ENCODE results near the gene DCTN2. TPM values are rescaled to one million over a fixed set of nuclear protein-coding genes. Genes with fewer than 3 reads are reported as not detected.

DCTN2 gene
- polyA plus RNA-seq, 1 donor = 148 TPM

- DNase-seq (ENCODE audit: low read depth) = no peak
These were observed 55.4 kb downstream of the DCTN2 start for GRCh38 chr12:57491393-57492280.

DNA sequence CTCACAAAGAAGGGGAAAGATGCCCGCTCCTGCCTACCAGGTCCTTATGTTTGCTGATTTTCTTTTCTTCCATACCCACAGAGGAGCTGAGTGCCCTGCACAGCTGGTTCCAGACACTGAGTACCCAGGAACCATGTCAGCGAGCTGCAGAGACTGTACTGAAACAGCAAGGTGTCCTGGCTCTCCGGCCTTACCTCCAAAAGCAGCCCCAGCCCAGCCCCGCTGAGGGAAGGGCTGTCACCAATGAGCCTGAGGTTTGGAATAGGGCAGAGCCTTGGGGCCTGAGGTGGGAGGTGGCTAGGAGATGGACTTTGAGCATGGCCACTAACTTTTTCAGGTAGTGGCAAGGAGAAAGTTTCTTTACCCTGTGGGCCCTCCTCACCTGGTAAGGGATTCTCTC is 56.9 kb downstream of the DCTN2 start:
- no peak for DNase-seq (ENCODE audit: low read depth)

DNA sequence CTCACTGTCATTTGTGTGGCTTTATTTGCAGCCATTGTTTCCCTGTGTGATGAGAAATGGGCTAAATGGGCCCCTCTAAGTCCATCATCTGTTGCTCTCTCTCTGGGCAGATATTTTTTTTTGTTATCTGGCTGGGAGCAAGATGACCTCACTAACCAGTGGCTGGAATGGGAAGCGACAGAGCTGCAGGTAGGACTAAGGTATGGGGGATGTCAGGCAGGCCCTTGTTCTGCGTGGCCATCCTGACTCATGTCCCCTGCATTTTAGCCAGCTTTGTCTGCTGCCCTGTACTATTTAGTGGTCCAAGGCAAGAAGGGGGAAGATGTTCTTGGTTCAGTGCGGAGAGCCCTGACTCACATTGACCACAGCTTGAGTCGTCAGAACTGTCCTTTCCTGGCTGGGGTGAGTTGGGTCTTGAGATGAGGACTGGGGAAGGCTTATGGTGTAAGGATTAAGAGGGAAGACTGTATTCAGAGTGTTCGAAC is 57.8 kb downstream of the DCTN2 start:
- no peak for DNase-seq (ENCODE audit: low read depth)

DNA sequence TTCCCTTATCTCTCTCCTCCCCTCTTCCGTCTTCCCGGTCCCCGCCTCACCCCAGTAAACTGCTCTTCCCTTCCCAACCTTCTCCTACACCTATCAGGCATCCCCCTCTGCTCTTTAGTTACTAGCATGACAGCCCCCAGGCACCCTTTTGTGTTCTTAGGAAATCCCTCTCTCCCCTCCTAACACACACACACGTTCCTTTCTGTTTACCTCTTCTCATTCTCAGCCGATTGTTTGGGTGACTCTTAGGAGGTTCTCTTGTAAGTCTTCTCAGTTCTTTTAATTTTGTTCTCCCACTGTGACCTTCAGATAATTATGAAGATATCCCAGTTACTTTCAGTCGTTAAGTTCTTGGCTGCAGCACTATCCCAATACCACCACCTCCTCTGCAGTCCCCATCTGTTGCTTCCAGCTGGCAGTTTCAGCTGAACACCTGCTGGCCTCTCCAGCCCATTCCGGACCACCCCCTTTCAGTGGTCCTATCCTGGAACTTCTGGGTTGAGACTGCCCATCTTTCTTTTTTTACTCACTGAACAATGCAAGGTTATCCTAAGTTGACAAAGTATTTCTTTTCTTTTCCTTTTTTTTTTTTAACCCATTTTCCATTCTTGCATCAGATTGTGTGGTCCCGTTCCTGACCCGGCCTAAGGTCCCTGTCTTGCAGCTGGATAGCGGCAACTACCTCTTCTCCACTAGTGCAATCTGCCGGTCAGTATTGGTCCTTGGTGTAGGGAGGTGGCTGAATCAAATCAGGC is 58.4 kb downstream of the DCTN2 start:
- no peak for DNase-seq (ENCODE audit: low read depth)

- peak; percentile 97 for DNase-seq (ENCODE audit: low read depth)
These were observed 59.2 kb downstream of the DCTN2 start, which contains the start of gene MARS1 for GRCh38 chr12:57487597-57488401. MARS1 (plus strand) TSS chr12:57488068; CDS start chr12:57488091, 23 bp downstream.

- no peak for DNase-seq (ENCODE audit: low read depth)
These were observed 59.9 kb downstream of the DCTN2 start for GRCh38 chr12:57487055-57487596.

DNA sequence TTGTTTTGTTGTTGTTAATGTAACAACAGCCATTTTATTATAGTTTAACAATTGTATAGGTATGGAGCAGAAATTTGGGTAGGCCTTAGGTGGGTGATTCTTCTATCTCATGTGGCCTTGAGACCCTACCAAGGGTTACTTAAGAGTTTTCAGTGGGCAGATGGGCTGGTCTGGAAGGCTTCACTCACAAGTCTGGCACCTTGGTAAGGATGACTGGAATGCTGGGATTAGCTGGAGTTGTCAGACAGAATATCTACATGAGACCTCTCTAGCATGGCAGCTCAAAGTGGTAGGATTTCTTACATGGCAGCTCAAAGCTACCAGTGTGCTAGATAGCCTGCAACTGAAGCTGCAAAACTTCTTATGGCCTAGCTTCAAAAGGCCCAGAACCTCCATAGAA is 61.3 kb downstream of the DCTN2 start:
- DNase-seq (ENCODE audit: low read depth) = no peak

GRCh38 chr12:57483466-57483865 is 63.5 kb downstream of the DCTN2 start:
- DNase-seq (ENCODE audit: low read depth) = no peak

- no peak for DNase-seq (ENCODE audit: low read depth)
These were observed 65.3 kb downstream of the DCTN2 start for GRCh38 chr12:57481671-57482070.

Other genes with a start within 250 kb of the DCTN2 start
- gene R3HDM2, start 116.1 kb downstream of the DCTN2 start, polyA plus RNA-seq (ENCODE audit: insufficient read length) = 50.1 TPM
- gene INHBC, start 112.4 kb downstream of the DCTN2 start, polyA plus RNA-seq (ENCODE audit: insufficient read length) = 0.25 TPM
- gene INHBE, start 91.9 kb downstream of the DCTN2 start, polyA plus RNA-seq (ENCODE audit: insufficient read length) = 3.8 TPM
- gene GLI1, start 87.4 kb downstream of the DCTN2 start, polyA plus RNA-seq (ENCODE audit: insufficient read length) = 11.2 TPM
- gene ARHGAP9, start 67.3 kb downstream of the DCTN2 start, polyA plus RNA-seq (ENCODE audit: insufficient read length) = 4.2 TPM
- 83.8 TPM for gene MARS1, start 59.1 kb downstream of the DCTN2 start, polyA plus RNA-seq (ENCODE audit: insufficient read length)
- 12.6 TPM for gene DDIT3, start 26.7 kb downstream of the DCTN2 start, polyA plus RNA-seq (ENCODE audit: insufficient read length)
- 43.1 TPM for gene MBD6, start 24.4 kb downstream of the DCTN2 start, polyA plus RNA-seq (ENCODE audit: insufficient read length)
- gene KIF5A, start 2.9 kb upstream of the DCTN2 start, polyA plus RNA-seq (ENCODE audit: insufficient read length) = 0.03 TPM
- 10.6 TPM for gene PIP4K2C, start 44.0 kb upstream of the DCTN2 start, polyA plus RNA-seq (ENCODE audit: insufficient read length)
- gene DTX3, start 57.6 kb upstream of the DCTN2 start, polyA plus RNA-seq (ENCODE audit: insufficient read length) = 22.4 TPM
- 25.4 TPM for gene ARHGEF25, start 64.2 kb upstream of the DCTN2 start, polyA plus RNA-seq (ENCODE audit: insufficient read length)
- gene B4GALNT1, start 86.0 kb upstream of the DCTN2 start, polyA plus RNA-seq (ENCODE audit: insufficient read length) = 2.1 TPM
- gene OS9, start 146.9 kb upstream of the DCTN2 start, polyA plus RNA-seq (ENCODE audit: insufficient read length) = 107 TPM
- gene AGAP2, start 191.6 kb upstream of the DCTN2 start, polyA plus RNA-seq (ENCODE audit: insufficient read length) = 8.2 TPM
- 40.9 TPM for gene TSPAN31, start 197.8 kb upstream of the DCTN2 start, polyA plus RNA-seq (ENCODE audit: insufficient read length)
- gene CDK4, start 205.1 kb upstream of the DCTN2 start, polyA plus RNA-seq (ENCODE audit: insufficient read length) = 134 TPM
- 8.3 TPM for gene MARCHF9, start 207.9 kb upstream of the DCTN2 start, polyA plus RNA-seq (ENCODE audit: insufficient read length)
- 0.86 TPM for gene CYP27B1, start 219.9 kb upstream of the DCTN2 start, polyA plus RNA-seq (ENCODE audit: insufficient read length)
- 24.4 TPM for gene METTL1, start 224.9 kb upstream of the DCTN2 start, polyA plus RNA-seq (ENCODE audit: insufficient read length)
- gene EEF1AKMT3, start 225.4 kb upstream of the DCTN2 start, polyA plus RNA-seq (ENCODE audit: insufficient read length) = 6.9 TPM
- 30.0 TPM for gene TSFM, start 235.6 kb upstream of the DCTN2 start, polyA plus RNA-seq (ENCODE audit: insufficient read length)

Measured in forelimb muscle (tissue), 1 donor.